ENCODE data around the gene XK.

- no peak for TF ChIP-seq CTCF (IDR thresholded peaks at IDR 0.05 in 8 of 11, conservative IDR thresholded peaks at IDR 0.05 in 3 of 11)
- no peak for TF ChIP-seq POLR2A (IDR thresholded peaks at IDR 0.05)
Measured at GRCh38 chrX:37684973-37685372, 618 bp upstream of the XK start.

Measured in spleen (tissue), 7 donors.